Activated T-cell treated with anti-CD3 and anti-CD28 coated beads, Interleukin-2, amount 50 U/mL, for 1 hour (primary cell): ENCODE data around the gene HOXB4.

ENCODE experiments used
- DNase-seq: peaks from one replicate; pipeline ENCODE4 v3.0.0-alpha.2; 2020

The HOXB4 gene

GRCh38 chr17:48600244-48601098, 22.3 kb upstream of the HOXB4 start:
- no peak for DNase-seq

GRCh38 chr17:48599354-48599753, 21.2 kb upstream of the HOXB4 start:
- no peak for DNase-seq

- no peak for DNase-seq
Measured at GRCh38 chr17:48598736-48599135, 20.6 kb upstream of the HOXB4 start.

- peak; percentile 43 for DNase-seq
Measured at GRCh38 chr17:48597778-48598631, 19.9 kb upstream of the HOXB4 start.

GRCh38 chr17:48597528-48597777, 19.3 kb upstream of the HOXB4 start:
- no peak for DNase-seq

GRCh38 chr17:48596735-48597527, 18.8 kb upstream of the HOXB4 start:
- no peak for DNase-seq

GRCh38 chr17:48596000-48596734, 18.0 kb upstream of the HOXB4 start:
- DNase-seq, result peak; percentile 61

GRCh38 chr17:48595278-48595999, 17.3 kb upstream of the HOXB4 start:
- DNase-seq, result no peak

GRCh38 chr17:48594538-48595277, 16.6 kb upstream of the HOXB4 start:
- DNase-seq, result no peak

GRCh38 chr17:48593840-48594537, 15.8 kb upstream of the HOXB4 start:
- peak; percentile 90 for DNase-seq

- no peak for DNase-seq
Measured at GRCh38 chr17:48593126-48593829, 15.1 kb upstream of the HOXB4 start, which contains the start of gene HOXB5. TSS of gene HOXB5 (minus strand) at chr17:48593779. CDS start at chr17:48593682, 97 bp downstream.

- DNase-seq, result no peak
Measured at GRCh38 chr17:48592577-48592976, 14.4 kb upstream of the HOXB4 start.

GRCh38 chr17:48592057-48592514, 13.9 kb upstream of the HOXB4 start:
- DNase-seq, result no peak

- DNase-seq, result no peak
Measured at GRCh38 chr17:48591255-48592056, 13.3 kb upstream of the HOXB4 start.

GRCh38 chr17:48590607-48591161, 12.5 kb upstream of the HOXB4 start:
- DNase-seq, result no peak

GRCh38 chr17:48589831-48590606, 11.9 kb upstream of the HOXB4 start, which contains the start of gene HOXB3:
TSS of gene HOXB3 (minus strand) at chr17:48590241. CDS start at chr17:48552474, 37,767 bp downstream.
- no peak for DNase-seq

- DNase-seq, result no peak
Measured at GRCh38 chr17:48589060-48589830, 11.1 kb upstream of the HOXB4 start.
